T-helper 1 cell (primary cell): Measurements from ENCODE around the gene PCDHA1.
"Not testable (repeated sequence)": the region's sequence is repeated elsewhere in the genome, so short reads cannot be mapped to it uniquely, and the experiment has no call there.

Experiments
- DNase-seq, 5 donors: peaks; one replicate each; pipeline ENCODE4 v3.0.0-alpha.2; 2012 to 2020
- total RNA-seq, 4 donors: gene quantifications; one replicate each; lab custom pipeline; 2026; lab: John Stamatoyannopoulos, UW

Gene PCDHA1
- 0 reads per million in 4 donors for total RNA-seq

GRCh38 chr5:140785905-140786686, at the start of gene PCDHA1:
Gene PCDHA1 (plus strand): TSS chr5:140786140.
- DNase-seq: no peak

- no peak for DNase-seq
These were observed 48.5 kb upstream of the PCDHA1 start for GRCh38 chr5:140737486-140737885.

GRCh38 chr5:140741967-140742366, 44.0 kb upstream of the PCDHA1 start:
- DNase-seq: no peak

- DNase-seq: no peak
These were observed 32.4 kb upstream of the PCDHA1 start for GRCh38 chr5:140753561-140753960.

- DNase-seq: no peak
These were observed 21.6 kb upstream of the PCDHA1 start for GRCh38 chr5:140764177-140764973.

- DNase-seq: no peak
These were observed 18.5 kb upstream of the PCDHA1 start for GRCh38 chr5:140767444-140767843.

GRCh38 chr5:140780512-140780911, 5.4 kb upstream of the PCDHA1 start:
- DNase-seq: no peak

GRCh38 chr5:140787422-140787821, 1.5 kb downstream of the PCDHA1 start:
- not testable (repeated sequence) for DNase-seq

- DNase-seq: not testable (repeated sequence)
These were observed 2.0 kb downstream of the PCDHA1 start for GRCh38 chr5:140787849-140788504.

GRCh38 chr5:140791089-140791488, 5.1 kb downstream of the PCDHA1 start:
- no peak for DNase-seq

GRCh38 chr5:140794595-140795258, 8.8 kb downstream of the PCDHA1 start, which contains the start of gene PCDHA2:
Gene PCDHA2 (plus strand): TSS chr5:140794852.
- DNase-seq: no peak

- no peak for DNase-seq
These were observed 9.3 kb downstream of the PCDHA1 start for GRCh38 chr5:140795259-140795641.

GRCh38 chr5:140796072-140796717, 10.3 kb downstream of the PCDHA1 start:
- DNase-seq: not testable (repeated sequence)

- DNase-seq: no peak
These were observed 10.8 kb downstream of the PCDHA1 start for GRCh38 chr5:140796718-140797095.

GRCh38 chr5:140800816-140801493, 15.0 kb downstream of the PCDHA1 start, which contains the start of gene PCDHA3:
Gene PCDHA3 (plus strand): TSS chr5:140801057.
- DNase-seq: no peak

- no peak for DNase-seq
These were observed 15.5 kb downstream of the PCDHA1 start for GRCh38 chr5:140801494-140801841.

GRCh38 chr5:140802381-140802780, 16.4 kb downstream of the PCDHA1 start:
- not testable (repeated sequence) for DNase-seq

GRCh38 chr5:140802781-140803271, 16.9 kb downstream of the PCDHA1 start:
- no peak for DNase-seq

GRCh38 chr5:140806834-140807775, 21.2 kb downstream of the PCDHA1 start, which contains the start of gene PCDHA4:
Gene PCDHA4 (plus strand): TSS chr5:140807068.
- no peak for DNase-seq

GRCh38 chr5:140808241-140808888, 22.4 kb downstream of the PCDHA1 start:
- DNase-seq: not testable (repeated sequence)
